T-cell (primary cell): ENCODE results near the gene METRN. TPM values are rescaled to one million over a fixed set of nuclear protein-coding genes. Genes with fewer than 3 reads are reported as not detected.
"Not testable (repeated sequence)": the region's sequence is repeated elsewhere in the genome, so short reads cannot be mapped to it uniquely, and the experiment has no call there.

ENCODE experiments used
- ATAC-seq, 4 experiments: fragments of 200-7000 bp in 3 of 4; fragments of 150-1000 bp in 1 of 4; cut with Tn5 transposase; replicated peaks in 1 of 4; 1 replicate in 3 of 4; 2 replicates in 1 of 4; pipeline ENCODE4 v1.10.0; 2021; ENCODE audit warnings: moderate library complexity in 3 of 4, mild to moderate bottlenecking in 2 of 4, moderate number of reproducible peaks in 1 of 4
- CTCF ChIA-PET, 2 donors: fragments of 300-600 bp; sonication (Branson Sonifier 250); formaldehyde crosslinking; loops; one replicate each; lab custom pipeline; 2022; ENCODE audit warnings: antibody characterized with exemption in 2 of 2; lab: Charles Lee
- POLR2A ChIA-PET, 2 donors: fragments of 300-600 bp; sonication (Branson Sonifier 250); formaldehyde crosslinking; loops; one replicate each; lab custom pipeline; 2022; ENCODE audit warnings: antibody characterized with exemption in 2 of 2; lab: Charles Lee
- DNase-seq, 35 experiments: peaks; one replicate each; pipeline versions ENCODE4 v3.0.0 to v3.0.0-alpha.2; 2013 to 2023
- H3K27ac ChIP-seq: one replicate; pipeline ENCODE4 v1.5.1; 2013; ENCODE audit warnings: low read length
- H3K27me3 ChIP-seq, 2 experiments: replicated peaks in 1 of 2; 1 replicate in 1 of 2; 2 replicates in 1 of 2; pipeline versions ENCODE4 v1.6.1 to v1.7.0; 2013; ENCODE audit warnings: low read length in 1 of 2, mixed read lengths in 1 of 2; ENCODE audit not compliant: control insufficient read depth in 2 of 2, insufficient read depth in 2 of 2; ENCODE audit errors: extremely low read depth in 1 of 2
- H3K36me3 ChIP-seq, 2 donors: 1 replicate in 1 of 2; 2 replicates in 1 of 2; pipeline versions ENCODE4 v1.6.1 to v1.7.0; 2013; ENCODE audit warnings: low read length in 1 of 2; ENCODE audit not compliant: control insufficient read depth in 2 of 2, insufficient read depth in 1 of 2; ENCODE audit errors: extremely low read depth in 1 of 2
- H3K4me1 ChIP-seq, 2 experiments: 1 replicate in 1 of 2; 2 replicates in 1 of 2; pipeline versions ENCODE4 v1.6.1 to v1.7.0; 2013; ENCODE audit warnings: low read length in 2 of 2, mixed read lengths in 1 of 2; ENCODE audit not compliant: insufficient read depth in 2 of 2, control insufficient read depth in 1 of 2; ENCODE audit errors: extremely low read depth in 1 of 2
- H3K4me3 ChIP-seq, 2 donors: 1 replicate in 1 of 2; 2 replicates in 1 of 2; pipeline versions ENCODE4 v1.5.1 to v1.7.0; 2013; ENCODE audit warnings: mild to moderate bottlenecking in 2 of 2, low read length in 1 of 2, moderate library complexity in 1 of 2; ENCODE audit not compliant: control insufficient read depth in 1 of 2; ENCODE audit errors: extremely low read depth in 1 of 2
- H3K9me3 ChIP-seq: 2 replicates; pipeline ENCODE4 v1.7.0; 2013
- H3K27ac Mint-ChIP-seq, 2 donors: one replicate each; pipeline ENCODE4 v1.8.0; 2020 to 2021; ENCODE audit warnings: mild to moderate bottlenecking in 2 of 2, mixed read lengths in 2 of 2
- H3K27me3 Mint-ChIP-seq, 2 donors: one replicate each; pipeline ENCODE4 v1.8.0; 2021 to 2022; ENCODE audit warnings: mixed read lengths in 2 of 2
- H3K36me3 Mint-ChIP-seq: one replicate; pipeline ENCODE4 v1.8.0; 2021; ENCODE audit warnings: mixed read lengths
- H3K4me1 Mint-ChIP-seq, 3 donors: one replicate each; pipeline ENCODE4 v1.8.0; 2020 to 2022; ENCODE audit warnings: mixed read lengths in 3 of 3, mild to moderate bottlenecking in 1 of 3
- H3K4me3 Mint-ChIP-seq, 3 donors: one replicate each; pipeline ENCODE4 v1.8.0; 2020 to 2022; ENCODE audit warnings: mild to moderate bottlenecking in 3 of 3, mixed read lengths in 3 of 3, moderate library complexity in 3 of 3
- H3K9me3 Mint-ChIP-seq, 3 donors: one replicate each; pipeline ENCODE4 v1.8.0; 2020 to 2022; ENCODE audit warnings: mixed read lengths in 3 of 3
- WGBS: methylation state at CpG from one replicate; pipeline ENCODE4 v1.1.5; 2013; ENCODE audit warnings: missing lambda C conversion rate; ENCODE audit not compliant: insufficient coverage; 5-methylcytosine and 5-hydroxymethylcytosine counted together
- total RNA-seq, 35 experiments: library from RNA in 6 of 35; stranded (reverse) in 6 of 35; fragments of 120-200 nt in 1 of 35; gene quantifications; one replicate each; pipeline versions ENCODE4 v1.2.1 to v1.2.4 and lab custom pipeline; 2013 to 2026

Gene METRN
- total RNA-seq, 5 donors from 2014 or later (not counting 1 experiment from before 2014, with no cell fraction given), result 4.2 to 18.2 (median 12.0) TPM

- H3K36me3 Mint-ChIP-seq, result peaks cover 4% of the 10 kb centered on the region
- DNase-seq (no peak), ATAC-seq (no peak)
- H3K4me3 Mint-ChIP-seq, result peak overlapping the region; percentile 57 to 74 (median 70)
- 95% methylated on average over 9 of the region's 15 CpGs for WGBS
- Histone ChIP-seq H3K9me3 (no peaks in the 10 kb centered on the region), H3K27me3 (peaks cover 0 to 16% of the 10 kb centered on the region in 2 experiments), H3K4me3 (no peak overlapping the region), H3K4me1 (peaks cover 0 to 19% of the 10 kb centered on the region in 2 experiments), H3K36me3 (peaks cover 0 to 6% of the 10 kb centered on the region in 2 donors), H3K27ac (no peak overlapping the region)
- H3K27me3 Mint-ChIP-seq, result no peaks in the 10 kb centered on the region
- ChIA-PET CTCF (interaction anchor here in 1 of 2 donors (1.1 kb wide), 1 partner anchor 74 kb away, joined by 3 read pairs; the partner anchor contains the start of gene RHOT2), POLR2A (no interaction called here)
- no peak overlapping the region for H3K27ac Mint-ChIP-seq
- H3K4me1 Mint-ChIP-seq, result peaks cover 0 to 15% (median 14%) of the 10 kb centered on the region in 3 donors
- H3K9me3 Mint-ChIP-seq, result no peaks in the 10 kb centered on the region
These were observed 27.2 kb downstream of the METRN start for GRCh38 chr16:741986-742629.

GRCh38 chr16:742894-743293 lies 28.0 kb downstream of the METRN start:
- H3K36me3 ChIP-seq, H3K27me3 Mint-ChIP-seq, H3K27ac ChIP-seq, DNase-seq, H3K9me3 Mint-ChIP-seq, H3K4me3 Mint-ChIP-seq, ATAC-seq, H3K27ac Mint-ChIP-seq, H3K4me3 ChIP-seq, H3K9me3 ChIP-seq, H3K36me3 Mint-ChIP-seq: not testable (repeated sequence)
- POLR2A ChIA-PET, result interaction anchor here in 1 of 2 donors (0.7 kb wide), 1 partner anchor 29 kb away, joined by 3 read pairs; no protein-coding TSS in a partner anchor
- CTCF ChIA-PET, result interaction anchor here in 1 of 2 donors (1.1 kb wide), 1 partner anchor 75 kb away, joined by 3 read pairs; the partner anchor contains the start of gene RHOT2
- H3K4me1 Mint-ChIP-seq, result peaks cover 0 to 12% (median 11%) of the 10 kb centered on the region in 3 donors
- H3K27me3 ChIP-seq, result peaks cover 0 to 16% of the 10 kb centered on the region in 2 experiments
- WGBS, result 87% methylated on average over 6 of the region's 14 CpGs
- H3K4me1 ChIP-seq, result peaks cover 0 to 19% of the 10 kb centered on the region in 2 experiments

- POLR2A ChIA-PET, result interaction anchor here in 1 of 2 donors (0.7 kb wide), 1 partner anchor 30 kb away, joined by 3 read pairs; no protein-coding TSS in a partner anchor
- no peaks in the 10 kb centered on the region for H3K27me3 Mint-ChIP-seq
- DNase-seq (no peak), ATAC-seq (no peak)
- H3K27me3 ChIP-seq, result peaks cover 0 to 16% of the 10 kb centered on the region in 2 experiments
- H3K4me3 ChIP-seq, result no peak overlapping the region
- peaks cover 0 to 19% of the 10 kb centered on the region in 2 experiments for H3K4me1 ChIP-seq
- no peak overlapping the region for H3K4me3 Mint-ChIP-seq
- CTCF ChIA-PET, result interaction anchor here (0.5 to 0.6 kb wide), 2 partner anchors 220 to 313 kb away, joined by 3 read pairs; no protein-coding TSS in a partner anchor
- no peak overlapping the region for H3K27ac ChIP-seq
- H3K36me3 ChIP-seq, result no peaks in the 10 kb centered on the region
- 88% methylated on average over 15 of the region's 21 CpGs for WGBS
- H3K4me1 Mint-ChIP-seq, result peaks cover 0 to 11% (median 8%) of the 10 kb centered on the region in 3 donors
- H3K27ac Mint-ChIP-seq, result no peak overlapping the region
- H3K9me3 ChIP-seq, result no peaks in the 10 kb centered on the region
- no peaks in the 10 kb centered on the region for H3K9me3 Mint-ChIP-seq
- no peaks in the 10 kb centered on the region for H3K36me3 Mint-ChIP-seq
These were observed 29.0 kb downstream of the METRN start for GRCh38 chr16:743794-744500.

- Mint-ChIP-seq H3K36me3 (no peaks in the 10 kb centered on the region), H3K9me3 (no peaks in the 10 kb centered on the region), H3K27me3 (no peaks in the 10 kb centered on the region), H3K27ac (no peak overlapping the region), H3K4me1 (peaks cover 0 to 3% (median 0%) of the 10 kb centered on the region in 3 donors), H3K4me3 (no peak overlapping the region)
- peaks cover 0 to 16% of the 10 kb centered on the region in 2 experiments for H3K27me3 ChIP-seq
- no peak overlapping the region for H3K4me3 ChIP-seq
- ATAC-seq (no peak), DNase-seq (no peak)
- no peaks in the 10 kb centered on the region for H3K9me3 ChIP-seq
- no peaks in the 10 kb centered on the region for H3K36me3 ChIP-seq
- ChIA-PET POLR2A (no interaction called here), CTCF (interaction anchor here in 1 of 2 donors (0.5 kb wide), 1 partner anchor 30 kb away, joined by 3 read pairs; no protein-coding TSS in a partner anchor)
- peaks cover 0 to 5% of the 10 kb centered on the region in 2 experiments for H3K4me1 ChIP-seq
- 17% methylated on average over 1 of the region's 14 CpGs for WGBS
- H3K27ac ChIP-seq, result no peak overlapping the region
These were observed 30.8 kb downstream of the METRN start for GRCh38 chr16:745739-746138.

DNA sequence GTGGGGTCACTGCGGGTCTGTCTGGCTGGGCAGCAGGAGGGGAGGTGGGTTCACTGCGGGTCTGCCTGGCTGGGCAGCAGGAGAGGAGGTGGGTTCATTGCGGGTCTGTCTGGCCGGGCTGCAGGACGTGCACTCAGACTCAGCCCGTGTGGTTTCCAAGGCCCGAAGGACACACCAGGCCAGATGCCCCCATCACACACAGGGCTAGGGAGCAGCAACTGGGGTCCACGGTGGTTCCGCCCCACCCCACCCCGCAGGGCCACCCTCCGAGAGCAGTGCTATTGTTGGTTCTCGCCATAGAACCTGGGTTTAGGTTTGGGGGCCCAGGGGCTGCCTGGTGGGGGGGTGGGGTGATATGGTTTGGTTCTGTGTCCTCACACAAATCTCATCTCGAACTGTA lies 31.7 kb downstream of the METRN start:
- no peak for DNase-seq
- Mint-ChIP-seq H3K27ac (no peak overlapping the region), H3K4me3 (no peak overlapping the region), H3K36me3 (no peaks in the 10 kb centered on the region), H3K9me3 (no peaks in the 10 kb centered on the region), H3K27me3 (no peaks in the 10 kb centered on the region), H3K4me1 (no peaks in the 10 kb centered on the region)
- H3K27me3 ChIP-seq, result peaks cover 0 to 16% of the 10 kb centered on the region in 2 experiments
- H3K9me3 ChIP-seq, result no peaks in the 10 kb centered on the region
- H3K4me3 ChIP-seq, result no peak overlapping the region
- POLR2A ChIA-PET, result no interaction called here
- WGBS, result 88% methylated on average over 4 of the region's 13 CpGs
- no peaks in the 10 kb centered on the region for H3K36me3 ChIP-seq
- H3K4me1 ChIP-seq, result no peaks in the 10 kb centered on the region
- ATAC-seq, result no peak
- H3K27ac ChIP-seq, result no peak overlapping the region
- CTCF ChIA-PET, result no interaction called here

- Mint-ChIP-seq H3K4me3 (no peak overlapping the region), H3K9me3 (no peaks in the 10 kb centered on the region), H3K27me3 (no peaks in the 10 kb centered on the region), H3K36me3 (no peaks in the 10 kb centered on the region), H3K4me1 (no peaks in the 10 kb centered on the region), H3K27ac (no peak overlapping the region)
- POLR2A ChIA-PET, result no interaction called here
- CTCF ChIA-PET, result no interaction called here
- Histone ChIP-seq H3K4me1 (no peaks in the 10 kb centered on the region), H3K27ac (no peak overlapping the region), H3K36me3 (no peaks in the 10 kb centered on the region), H3K9me3 (no peaks in the 10 kb centered on the region), H3K27me3 (peaks cover 0 to 16% of the 10 kb centered on the region in 2 experiments), H3K4me3 (no peak overlapping the region)
- 79% methylated on average over 26 of the region's 39 CpGs for WGBS
- ATAC-seq (no peak), DNase-seq (no peak)
These were observed 33.2 kb downstream of the METRN start for GRCh38 chr16:747978-748746.
